KOPT-K1 (cell line): ENCODE measurements around the gene PEAK3.

Experiments
- H3K27ac ChIP-seq: fragments of 200-600 bp; sonication (generic); 2 replicates; pipeline ENCODE4 v1.5.1; 2016; ENCODE audit warnings: antibody characterized with exemption, mild to moderate bottlenecking, low read depth, low read length; ENCODE audit not compliant: poor library complexity, severe bottlenecking
- H3K36me3 ChIP-seq: fragments of 200-600 bp; sonication (generic); 2 replicates; pipeline ENCODE4 v1.5.1; 2017; ENCODE audit warnings: antibody characterized with exemption, mild to moderate bottlenecking, low read length, moderate library complexity; ENCODE audit not compliant: insufficient read depth
- H3K9me3 ChIP-seq: fragments of 200-600 bp; sonication (generic); 2 replicates; pipeline ENCODE4 v1.5.1; 2017; ENCODE audit warnings: antibody characterized with exemption, low read length, mild to moderate bottlenecking; ENCODE audit not compliant: insufficient read depth, poor library complexity, severe bottlenecking

Gene PEAK3

GRCh38 chr19:2246014-2246620 lies 35.9 kb downstream of the PEAK3 start:
- no peaks in the 10 kb centered on the region for H3K9me3 ChIP-seq
- H3K36me3 ChIP-seq = peaks cover 100% of the 10 kb centered on the region
- H3K27ac ChIP-seq = no peak overlapping the region

GRCh38 chr19:2245273-2245672 lies 36.7 kb downstream of the PEAK3 start:
- H3K27ac ChIP-seq = no peak overlapping the region
- H3K36me3 ChIP-seq = peaks cover 100% of the 10 kb centered on the region
- H3K9me3 ChIP-seq = no peaks in the 10 kb centered on the region

GRCh38 chr19:2244486-2244885 lies 37.5 kb downstream of the PEAK3 start:
- no peak overlapping the region for H3K27ac ChIP-seq
- H3K9me3 ChIP-seq = no peaks in the 10 kb centered on the region
- H3K36me3 ChIP-seq = peaks cover 95% of the 10 kb centered on the region

- Histone ChIP-seq H3K9me3 (no peaks in the 10 kb centered on the region), H3K27ac (no peak overlapping the region), H3K36me3 (peaks cover 91% of the 10 kb centered on the region)
Measured at GRCh38 chr19:2244125-2244411, 37.9 kb downstream of the PEAK3 start.

GRCh38 chr19:2243274-2244124 lies 38.5 kb downstream of the PEAK3 start:
- Histone ChIP-seq H3K9me3 (no peaks in the 10 kb centered on the region), H3K36me3 (peaks cover 90% of the 10 kb centered on the region), H3K27ac (no peak overlapping the region)

GRCh38 chr19:2242816-2243215 lies 39.2 kb downstream of the PEAK3 start:
- Histone ChIP-seq H3K36me3 (peaks cover 90% of the 10 kb centered on the region), H3K27ac (no peak overlapping the region), H3K9me3 (no peaks in the 10 kb centered on the region)

GRCh38 chr19:2242092-2242537 lies 39.9 kb downstream of the PEAK3 start:
- Histone ChIP-seq H3K36me3 (peaks cover 83% of the 10 kb centered on the region), H3K27ac (no peak overlapping the region), H3K9me3 (no peaks in the 10 kb centered on the region)

GRCh38 chr19:2240881-2241760 lies 40.9 kb downstream of the PEAK3 start:
- H3K9me3 ChIP-seq = no peaks in the 10 kb centered on the region
- H3K36me3 ChIP-seq = peaks cover 73% of the 10 kb centered on the region
- peak overlapping the region; percentile 55 for H3K27ac ChIP-seq

GRCh38 chr19:2239771-2240770 lies 41.9 kb downstream of the PEAK3 start:
- Histone ChIP-seq H3K36me3 (peaks cover 62% of the 10 kb centered on the region), H3K27ac (peak overlapping the region; percentile 55), H3K9me3 (no peaks in the 10 kb centered on the region)

- peak overlapping the region; percentile 55 for H3K27ac ChIP-seq
- H3K9me3 ChIP-seq = no peaks in the 10 kb centered on the region
- peaks cover 58% of the 10 kb centered on the region for H3K36me3 ChIP-seq
Measured at GRCh38 chr19:2239173-2239572, 42.8 kb downstream of the PEAK3 start.

- no peaks in the 10 kb centered on the region for H3K9me3 ChIP-seq
- peaks cover 58% of the 10 kb centered on the region for H3K36me3 ChIP-seq
- peak overlapping the region; percentile 93 for H3K27ac ChIP-seq
Measured at GRCh38 chr19:2237869-2238153, 44.2 kb downstream of the PEAK3 start.

- Histone ChIP-seq H3K9me3 (no peaks in the 10 kb centered on the region), H3K36me3 (peaks cover 58% of the 10 kb centered on the region), H3K27ac (peak overlapping the region; percentile 93)
Measured at GRCh38 chr19:2237051-2237868, 44.7 kb downstream of the PEAK3 start.

- Histone ChIP-seq H3K9me3 (no peaks in the 10 kb centered on the region), H3K27ac (peak within 1 kb of the TSS; percentile 93), H3K36me3 (peaks cover 58% of the 10 kb centered on the region)
Measured at GRCh38 chr19:2236314-2237050, 45.5 kb downstream of the PEAK3 start, which contains the start of the genes PLEKHJ1 and SF3A2. Gene PLEKHJ1, minus strand, starts transcription at chr19:2236329. Its CDS starts 81 bp downstream, at chr19:2236248. Gene SF3A2, plus strand, starts transcription at chr19:2236824. Its CDS starts 6,595 bp downstream, at chr19:2243419.
